NCI-H510A (cell line): ENCODE measurements around the gene DEAF1.
A peak's percentile ranks its signal among the peaks of the same experiment; 100 is the strongest.
"Not testable (repeated sequence)": the region's sequence is repeated elsewhere in the genome, so short reads cannot be mapped to it uniquely, and the experiment has no call there.

Experiments used
- DNase-seq: peaks from one replicate; lab custom pipeline; 2025; lab: John Stamatoyannopoulos, UW

The DEAF1 gene

GRCh38 chr11:701741-702461 is 6.9 kb upstream of the DEAF1 start:
- DNase-seq: no peak

GRCh38 chr11:699753-700152 is 4.7 kb upstream of the DEAF1 start:
- DNase-seq: no peak

GRCh38 chr11:699116-699508 is 4.1 kb upstream of the DEAF1 start:
- DNase-seq: no peak

- DNase-seq: no peak
Observed at GRCh38 chr11:698493-699115, 3.6 kb upstream of the DEAF1 start.

- no peak for DNase-seq
Observed at GRCh38 chr11:697811-698311, 2.8 kb upstream of the DEAF1 start.

GRCh38 chr11:696955-697491 is 2.0 kb upstream of the DEAF1 start:
- no peak for DNase-seq

- DNase-seq: peak; percentile 85
Observed at GRCh38 chr11:695538-696248, 671 bp upstream of the DEAF1 start, which contains the start of gene TMEM80. TMEM80 (plus strand) TSS chr11:695816; CDS start chr11:695828, 12 bp downstream.

- no peak for DNase-seq
Observed at GRCh38 chr11:695288-695537, 191 bp upstream of the DEAF1 start.

- DNase-seq: peak; percentile 62
Observed at GRCh38 chr11:693887-694562, 997 bp downstream of the DEAF1 start.

GRCh38 chr11:693415-693831 is 1.6 kb downstream of the DEAF1 start:
- no peak for DNase-seq

- peak; percentile 67 for DNase-seq
Observed at GRCh38 chr11:692824-693414, 2.1 kb downstream of the DEAF1 start.

- no peak for DNase-seq
Observed at GRCh38 chr11:691710-692590, 3.1 kb downstream of the DEAF1 start.

- no peak for DNase-seq
Observed at GRCh38 chr11:690738-691633, 4.0 kb downstream of the DEAF1 start.

- not testable (repeated sequence) for DNase-seq
Observed at GRCh38 chr11:690244-690643, 4.8 kb downstream of the DEAF1 start.

- no peak for DNase-seq
Observed at GRCh38 chr11:689625-690024, 5.4 kb downstream of the DEAF1 start.

- DNase-seq: no peak
Observed at GRCh38 chr11:688681-689080, 6.3 kb downstream of the DEAF1 start.

- DNase-seq: no peak
Observed at GRCh38 chr11:687751-688150, 7.3 kb downstream of the DEAF1 start.

GRCh38 chr11:686451-687243 is 8.4 kb downstream of the DEAF1 start:
- DNase-seq: no peak

GRCh38 chr11:680970-681369 is 14.1 kb downstream of the DEAF1 start:
- no peak for DNase-seq
